GM12878 (cell line): ENCODE results near the gene TCP11L1. TPM values are rescaled to one million over a fixed set of nuclear protein-coding genes. Genes with fewer than 3 reads are reported as not detected.

Experiments used
- BACH1 ChIP-seq: fragments of 450-650 bp; IDR thresholded peaks from 2 replicates; pipeline ENCODE4 v1.6.1; 2017; ENCODE audit warnings: mild to moderate bottlenecking, borderline replicate concordance
- BCL11A ChIP-seq: IDR thresholded peaks from 2 replicates; pipeline ENCODE4 v1.6.1; 2011; ENCODE audit warnings: low read depth, low read length
- BMI1 ChIP-seq: fragments of 450-650 bp; IDR thresholded peaks from 2 replicates; pipeline ENCODE4 v1.6.1; 2016; ENCODE audit warnings: mild to moderate bottlenecking, moderate library complexity, borderline replicate concordance
- FOXM1 ChIP-seq: IDR thresholded peaks from 2 replicates; pipeline ENCODE4 v1.6.1; 2012; ENCODE audit warnings: low read depth, mild to moderate bottlenecking, inconsistent platforms, low read length, moderate library complexity
- IKZF1 ChIP-seq: fragments of 450-650 bp; conservative IDR thresholded peaks from 2 replicates; pipeline ENCODE4 v1.6.1; 2017; ENCODE audit warnings: antibody characterized with exemption, mild to moderate bottlenecking
- KDM1A ChIP-seq: fragments of 200-600 bp; sonication (generic); IDR thresholded peaks from 2 replicates; pipeline ENCODE4 v1.6.1; 2016; ENCODE audit warnings: borderline replicate concordance
- MEF2A ChIP-seq: IDR thresholded peaks from 2 replicates; pipeline ENCODE4 v1.6.1; 2011; ENCODE audit warnings: low read depth, mild to moderate bottlenecking, low read length, moderate library complexity; ENCODE audit not compliant: insufficient read depth
- MTA2 ChIP-seq: fragments of 450-650 bp; IDR thresholded peaks from 2 replicates; pipeline ENCODE4 v1.6.1; 2016; ENCODE audit warnings: low read depth, mild to moderate bottlenecking, moderate library complexity
- MYB ChIP-seq: fragments of 150-350 bp; IDR thresholded peaks from 2 replicates; pipeline ENCODE4 v1.6.1; 2014; ENCODE audit warnings: mild to moderate bottlenecking, low read depth, low read length, borderline replicate concordance
- NFXL1 ChIP-seq: fragments of 450-650 bp; IDR thresholded peaks from 2 replicates; pipeline ENCODE4 v1.6.1; 2017; ENCODE audit warnings: antibody characterized with exemption, mild to moderate bottlenecking, borderline replicate concordance
- NFYA ChIP-seq: IDR thresholded peaks from 2 replicates; pipeline ENCODE4 v1.6.1; 2011; ENCODE audit warnings: low read depth, mild to moderate bottlenecking, low read length, improper control_type of control experiment, borderline replicate concordance
- NR2F1 ChIP-seq: fragments of 450-650 bp; conservative IDR thresholded peaks from 2 replicates; pipeline ENCODE4 v1.6.1; 2017; ENCODE audit warnings: mild to moderate bottlenecking
- PAX5 ChIP-seq: IDR thresholded peaks from 2 replicates; pipeline ENCODE4 v1.6.1; 2011; ENCODE audit warnings: low read depth, low read length, borderline replicate concordance
- RBBP5 ChIP-seq: fragments of 200-600 bp; sonication (generic); conservative IDR thresholded peaks from 2 replicates; pipeline ENCODE4 v1.6.1; 2016
- RCOR1 ChIP-seq: conservative IDR thresholded peaks from 2 replicates; pipeline ENCODE4 v1.6.1; 2012; ENCODE audit warnings: low read depth, low read length, improper control_type of control experiment
- SMAD5 ChIP-seq: IDR thresholded peaks from 2 replicates; pipeline ENCODE4 v1.6.1; 2016; ENCODE audit warnings: antibody characterized with exemption, low read depth
- TCF12 ChIP-seq: IDR thresholded peaks from 2 replicates; pipeline ENCODE4 v1.6.1; 2011; ENCODE audit warnings: low read depth, mild to moderate bottlenecking, low read length
- TCF7 ChIP-seq: IDR thresholded peaks from 2 replicates; pipeline ENCODE4 v1.6.1; 2014; ENCODE audit warnings: antibody characterized with exemption, borderline replicate concordance
- ZBED1 ChIP-seq: IDR thresholded peaks from 2 replicates; pipeline ENCODE4 v1.6.1; 2016; ENCODE audit warnings: borderline replicate concordance
- ZNF207 ChIP-seq: fragments of 450-650 bp; IDR thresholded peaks from 2 replicates; pipeline ENCODE4 v1.6.1; 2014; ENCODE audit warnings: antibody characterized with exemption, mild to moderate bottlenecking, borderline replicate concordance
- polyA plus RNA-seq, 11 experiments: library from polyadenylated mRNA; depleted of rRNA in 4 of 11; unstranded in 6 of 11; stranded (reverse) in 5 of 11; fragments of >200 nt; fragmentation: Nextera tagmentation in 4 of 11; fragmentation: Illumina TruSeq in 1 of 11; extraction: Ambion mirVana in 4 of 11; extraction: Trizol in 1 of 11; gene quantifications; 1 replicate in 1 of 11; 2 replicates in 10 of 11; pipeline versions ENCODE4 v1.2.1 to v1.2.3, GENCODE V29; 2011 to 2016; ENCODE audit warnings: inconsistent platforms in 2 of 11, missing spikeins in 2 of 11, low read depth in 1 of 11
- total RNA-seq, 4 experiments: library from RNA; depleted of rRNA in 3 of 4; stranded (reverse); fragments of >200 nt in 3 of 4; fragmentation: Illumina TruSeq in 1 of 4; extraction: Trizol in 1 of 4; gene quantifications; 2 replicates each; pipeline versions ENCODE4 v1.2.1 to v1.2.3, GENCODE V29; 2013 to 2021
- TF ChIP-seq, protein P1 (sequence below): IDR thresholded peaks from 2 replicates; pipeline ENCODE4 v1.6.1; 2012; ENCODE audit warnings: mild to moderate bottlenecking, low read depth, low read length
- TF ChIP-seq, protein P2 (sequence below): IDR thresholded peaks from 2 replicates; pipeline ENCODE4 v1.6.1; 2012; ENCODE audit warnings: improper control_type of control experiment, low read depth, low read length; ENCODE audit not compliant: insufficient replicate concordance

Gene TCP11L1
- total and polyA plus RNA-seq, 10 of the 15 experiments (the other 5 are each of a cell fraction or from before 2014, with no cell fraction given) = 5.3 to 15.7 (median 13.0) TPM

DNA sequence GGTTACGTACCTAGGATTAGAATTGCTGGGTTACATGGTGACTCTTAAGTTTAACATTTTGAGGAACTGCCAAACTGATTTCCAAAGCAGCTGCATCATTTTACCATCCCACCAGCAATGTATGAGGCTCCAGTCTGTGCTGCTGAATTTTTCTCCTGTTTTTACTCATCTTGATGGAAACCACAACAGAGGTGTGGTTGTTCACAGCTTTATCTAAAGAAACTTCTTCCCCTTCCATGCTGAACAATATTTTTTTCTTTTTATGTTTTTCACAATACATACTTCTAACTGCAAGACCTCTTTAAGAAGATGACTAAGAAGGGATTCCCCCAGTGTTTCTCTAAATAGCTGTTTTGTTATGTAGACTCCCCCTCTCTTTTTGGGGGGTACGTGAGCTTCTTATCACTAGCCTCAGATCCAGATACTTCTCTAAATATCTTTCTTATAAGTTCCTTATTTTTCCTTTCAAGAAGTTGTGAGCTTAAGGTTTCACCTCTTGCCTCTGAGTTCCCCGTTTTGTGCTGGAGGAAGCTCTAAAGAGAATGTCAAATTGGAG is 24.0 kb downstream of the TCP11L1 start (continued):
- TF ChIP-seq, protein P1, sequence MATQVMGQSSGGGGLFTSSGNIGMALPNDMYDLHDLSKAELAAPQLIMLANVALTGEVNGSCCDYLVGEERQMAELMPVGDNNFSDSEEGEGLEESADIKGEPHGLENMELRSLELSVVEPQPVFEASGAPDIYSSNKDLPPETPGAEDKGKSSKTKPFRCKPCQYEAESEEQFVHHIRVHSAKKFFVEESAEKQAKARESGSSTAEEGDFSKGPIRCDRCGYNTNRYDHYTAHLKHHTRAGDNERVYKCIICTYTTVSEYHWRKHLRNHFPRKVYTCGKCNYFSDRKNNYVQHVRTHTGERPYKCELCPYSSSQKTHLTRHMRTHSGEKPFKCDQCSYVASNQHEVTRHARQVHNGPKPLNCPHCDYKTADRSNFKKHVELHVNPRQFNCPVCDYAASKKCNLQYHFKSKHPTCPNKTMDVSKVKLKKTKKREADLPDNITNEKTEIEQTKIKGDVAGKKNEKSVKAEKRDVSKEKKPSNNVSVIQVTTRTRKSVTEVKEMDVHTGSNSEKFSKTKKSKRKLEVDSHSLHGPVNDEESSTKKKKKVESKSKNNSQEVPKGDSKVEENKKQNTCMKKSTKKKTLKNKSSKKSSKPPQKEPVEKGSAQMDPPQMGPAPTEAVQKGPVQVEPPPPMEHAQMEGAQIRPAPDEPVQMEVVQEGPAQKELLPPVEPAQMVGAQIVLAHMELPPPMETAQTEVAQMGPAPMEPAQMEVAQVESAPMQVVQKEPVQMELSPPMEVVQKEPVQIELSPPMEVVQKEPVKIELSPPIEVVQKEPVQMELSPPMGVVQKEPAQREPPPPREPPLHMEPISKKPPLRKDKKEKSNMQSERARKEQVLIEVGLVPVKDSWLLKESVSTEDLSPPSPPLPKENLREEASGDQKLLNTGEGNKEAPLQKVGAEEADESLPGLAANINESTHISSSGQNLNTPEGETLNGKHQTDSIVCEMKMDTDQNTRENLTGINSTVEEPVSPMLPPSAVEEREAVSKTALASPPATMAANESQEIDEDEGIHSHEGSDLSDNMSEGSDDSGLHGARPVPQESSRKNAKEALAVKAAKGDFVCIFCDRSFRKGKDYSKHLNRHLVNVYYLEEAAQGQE = no peak
- TF ChIP-seq SMAD5 = no peak
- peak; percentile 86 for TF ChIP-seq ZBED1
- TF ChIP-seq MYB = 0 out of 2 replicates have a peak, but pooled peaks have one; percentile 36
- peak; percentile 56; the same call in 1 of the 2 replicates for TF ChIP-seq BMI1
- TF ChIP-seq FOXM1 = peak; percentile 87
- TF ChIP-seq IKZF1 = peak; percentile 93
- peak; percentile 84 for TF ChIP-seq TCF7
- TF ChIP-seq RBBP5 = no peak
- TF ChIP-seq NR2F1 = peak; percentile 39; the same call in 1 of the 2 replicates
- no peak for TF ChIP-seq NFXL1
- peak; percentile 71; the same call in 1 of the 2 replicates for TF ChIP-seq TCF12
- TF ChIP-seq BACH1 = peak; percentile 48; the same call in 1 of the 2 replicates
- TF ChIP-seq, protein P2, sequence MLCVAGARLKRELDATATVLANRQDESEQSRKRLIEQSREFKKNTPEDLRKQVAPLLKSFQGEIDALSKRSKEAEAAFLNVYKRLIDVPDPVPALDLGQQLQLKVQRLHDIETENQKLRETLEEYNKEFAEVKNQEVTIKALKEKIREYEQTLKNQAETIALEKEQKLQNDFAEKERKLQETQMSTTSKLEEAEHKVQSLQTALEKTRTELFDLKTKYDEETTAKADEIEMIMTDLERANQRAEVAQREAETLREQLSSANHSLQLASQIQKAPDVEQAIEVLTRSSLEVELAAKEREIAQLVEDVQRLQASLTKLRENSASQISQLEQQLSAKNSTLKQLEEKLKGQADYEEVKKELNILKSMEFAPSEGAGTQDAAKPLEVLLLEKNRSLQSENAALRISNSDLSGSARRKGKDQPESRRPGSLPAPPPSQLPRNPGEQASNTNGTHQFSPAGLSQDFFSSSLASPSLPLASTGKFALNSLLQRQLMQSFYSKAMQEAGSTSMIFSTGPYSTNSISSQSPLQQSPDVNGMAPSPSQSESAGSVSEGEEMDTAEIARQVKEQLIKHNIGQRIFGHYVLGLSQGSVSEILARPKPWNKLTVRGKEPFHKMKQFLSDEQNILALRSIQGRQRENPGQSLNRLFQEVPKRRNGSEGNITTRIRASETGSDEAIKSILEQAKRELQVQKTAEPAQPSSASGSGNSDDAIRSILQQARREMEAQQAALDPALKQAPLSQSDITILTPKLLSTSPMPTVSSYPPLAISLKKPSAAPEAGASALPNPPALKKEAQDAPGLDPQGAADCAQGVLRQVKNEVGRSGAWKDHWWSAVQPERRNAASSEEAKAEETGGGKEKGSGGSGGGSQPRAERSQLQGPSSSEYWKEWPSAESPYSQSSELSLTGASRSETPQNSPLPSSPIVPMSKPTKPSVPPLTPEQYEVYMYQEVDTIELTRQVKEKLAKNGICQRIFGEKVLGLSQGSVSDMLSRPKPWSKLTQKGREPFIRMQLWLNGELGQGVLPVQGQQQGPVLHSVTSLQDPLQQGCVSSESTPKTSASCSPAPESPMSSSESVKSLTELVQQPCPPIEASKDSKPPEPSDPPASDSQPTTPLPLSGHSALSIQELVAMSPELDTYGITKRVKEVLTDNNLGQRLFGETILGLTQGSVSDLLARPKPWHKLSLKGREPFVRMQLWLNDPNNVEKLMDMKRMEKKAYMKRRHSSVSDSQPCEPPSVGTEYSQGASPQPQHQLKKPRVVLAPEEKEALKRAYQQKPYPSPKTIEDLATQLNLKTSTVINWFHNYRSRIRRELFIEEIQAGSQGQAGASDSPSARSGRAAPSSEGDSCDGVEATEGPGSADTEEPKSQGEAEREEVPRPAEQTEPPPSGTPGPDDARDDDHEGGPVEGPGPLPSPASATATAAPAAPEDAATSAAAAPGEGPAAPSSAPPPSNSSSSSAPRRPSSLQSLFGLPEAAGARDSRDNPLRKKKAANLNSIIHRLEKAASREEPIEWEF = peak; percentile 73
- peak; percentile 88 for TF ChIP-seq MEF2A
- no peak for TF ChIP-seq NFYA
- peak; percentile 81; the same call in 1 of the 2 replicates for TF ChIP-seq MTA2
- TF ChIP-seq BCL11A = peak; percentile 59
- TF ChIP-seq RCOR1 = no peak
- TF ChIP-seq ZNF207 = no peak
- TF ChIP-seq KDM1A = no peak
- peak; percentile 58; the same call in 1 of the 2 replicates for TF ChIP-seq PAX5
